ENCODE measurements around the gene IFNLR1. TPM values are rescaled to one million over a fixed set of nuclear protein-coding genes. Genes with fewer than 3 reads are reported as not detected.
"Not testable (repeated sequence)": the region's sequence is repeated elsewhere in the genome, so short reads cannot be mapped to it uniquely, and the experiment has no call there.

The IFNLR1 gene
- total RNA-seq, 1 donor from 2014 or later, result 39.2 TPM

DNA sequence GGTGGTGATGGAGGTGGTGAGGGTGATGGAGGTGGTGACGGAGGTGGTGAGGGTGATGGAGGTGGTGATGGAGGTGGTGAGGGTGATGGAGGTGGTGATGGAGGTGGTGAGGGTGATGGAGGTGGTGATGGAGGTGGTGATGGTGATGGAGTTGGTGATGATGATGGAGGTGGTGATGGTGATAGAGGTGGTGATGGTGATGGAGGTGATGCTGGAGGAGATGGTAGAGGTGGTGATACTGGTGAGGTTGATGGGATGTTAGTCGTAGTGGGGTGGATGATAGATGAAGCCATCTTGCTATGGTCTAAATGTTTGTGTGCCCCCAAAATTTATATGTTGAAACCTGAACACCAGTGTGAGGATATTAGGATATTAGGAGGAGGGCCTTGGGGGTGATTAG lies 25.3 kb upstream of the IFNLR1 start:
- ChIA-PET POLR2A (no interaction called here), CTCF (no interaction called here)
- peaks cover 2% of the 10 kb centered on the region for H3K9me3 Mint-ChIP-seq
- TF ChIP-seq, protein P1, sequence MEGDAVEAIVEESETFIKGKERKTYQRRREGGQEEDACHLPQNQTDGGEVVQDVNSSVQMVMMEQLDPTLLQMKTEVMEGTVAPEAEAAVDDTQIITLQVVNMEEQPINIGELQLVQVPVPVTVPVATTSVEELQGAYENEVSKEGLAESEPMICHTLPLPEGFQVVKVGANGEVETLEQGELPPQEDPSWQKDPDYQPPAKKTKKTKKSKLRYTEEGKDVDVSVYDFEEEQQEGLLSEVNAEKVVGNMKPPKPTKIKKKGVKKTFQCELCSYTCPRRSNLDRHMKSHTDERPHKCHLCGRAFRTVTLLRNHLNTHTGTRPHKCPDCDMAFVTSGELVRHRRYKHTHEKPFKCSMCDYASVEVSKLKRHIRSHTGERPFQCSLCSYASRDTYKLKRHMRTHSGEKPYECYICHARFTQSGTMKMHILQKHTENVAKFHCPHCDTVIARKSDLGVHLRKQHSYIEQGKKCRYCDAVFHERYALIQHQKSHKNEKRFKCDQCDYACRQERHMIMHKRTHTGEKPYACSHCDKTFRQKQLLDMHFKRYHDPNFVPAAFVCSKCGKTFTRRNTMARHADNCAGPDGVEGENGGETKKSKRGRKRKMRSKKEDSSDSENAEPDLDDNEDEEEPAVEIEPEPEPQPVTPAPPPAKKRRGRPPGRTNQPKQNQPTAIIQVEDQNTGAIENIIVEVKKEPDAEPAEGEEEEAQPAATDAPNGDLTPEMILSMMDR (IDR thresholded peaks at IDR 0.05), result no peak
- no peak for ATAC-seq (ENCODE audit: low read depth)
- DNase-seq, result no peak
- H3K4me1 Mint-ChIP-seq, result no peaks in the 10 kb centered on the region
- no peak overlapping the region for H3K4me3 Mint-ChIP-seq
- intact Hi-C loops (cut with micrococcal nuclease), result no loop called here
- no peak overlapping the region for H3K27ac Mint-ChIP-seq
- peaks cover 14% of the 10 kb centered on the region for H3K27me3 Mint-ChIP-seq
- H3K36me3 Mint-ChIP-seq (ENCODE audit: low read depth), result no peaks in the 10 kb centered on the region

DNA sequence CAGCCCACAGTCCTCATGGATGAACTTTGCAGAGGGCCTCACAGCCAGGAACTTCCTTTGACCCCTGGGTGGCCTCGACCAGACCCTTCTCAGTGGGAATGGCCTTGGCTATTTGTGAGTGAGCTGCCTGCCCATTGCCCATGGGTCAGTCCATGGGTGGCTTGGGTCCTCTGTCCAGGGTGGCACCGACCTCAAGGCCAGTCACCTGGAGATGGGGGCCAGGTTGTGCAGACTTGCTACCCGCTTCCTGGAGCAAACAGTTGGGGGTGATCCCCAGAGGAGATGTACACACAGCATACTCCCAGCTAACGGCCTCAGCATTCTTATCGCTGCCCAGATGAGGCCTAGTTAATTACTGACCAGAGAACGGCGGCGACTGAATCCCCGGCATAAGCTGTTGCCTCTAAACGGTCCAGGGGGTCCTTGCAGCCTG lies 23.1 kb upstream of the IFNLR1 start:
- ChIA-PET POLR2A (no interaction called here), CTCF (no interaction called here)
- no peak for DNase-seq
- Mint-ChIP-seq H3K4me1 (no peaks in the 10 kb centered on the region), H3K9me3 (peaks cover 2% of the 10 kb centered on the region), H3K27ac (no peak overlapping the region), H3K27me3 (peaks cover 5% of the 10 kb centered on the region), H3K36me3 (ENCODE audit: low read depth) (no peaks in the 10 kb centered on the region), H3K4me3 (no peak overlapping the region)
- TF ChIP-seq, protein P1 (IDR thresholded peaks at IDR 0.05), result no peak
- no peak for ATAC-seq (ENCODE audit: low read depth)
- intact Hi-C loops (cut with micrococcal nuclease), result no loop called here

DNA sequence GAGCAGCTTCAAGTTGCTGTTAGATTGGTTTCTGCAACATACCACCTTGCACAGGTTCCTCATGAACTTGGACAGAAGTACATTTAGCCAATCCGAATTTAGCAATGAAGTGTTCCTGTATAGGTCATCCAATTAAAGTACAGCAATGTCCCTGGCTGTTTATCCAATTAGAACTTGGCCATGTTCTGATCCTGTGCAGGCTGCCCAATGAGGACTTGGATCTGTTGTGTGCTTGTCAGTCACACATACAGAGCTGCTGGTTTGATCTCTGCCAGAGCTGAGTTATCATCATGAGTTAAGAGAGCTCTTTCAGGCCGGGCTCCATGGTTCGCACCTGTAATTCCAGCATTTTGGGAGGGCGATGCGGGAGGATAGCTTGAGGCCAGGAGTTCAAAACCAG lies 22.0 kb upstream of the IFNLR1 start:
- H3K27ac Mint-ChIP-seq, result no peak overlapping the region

DNA sequence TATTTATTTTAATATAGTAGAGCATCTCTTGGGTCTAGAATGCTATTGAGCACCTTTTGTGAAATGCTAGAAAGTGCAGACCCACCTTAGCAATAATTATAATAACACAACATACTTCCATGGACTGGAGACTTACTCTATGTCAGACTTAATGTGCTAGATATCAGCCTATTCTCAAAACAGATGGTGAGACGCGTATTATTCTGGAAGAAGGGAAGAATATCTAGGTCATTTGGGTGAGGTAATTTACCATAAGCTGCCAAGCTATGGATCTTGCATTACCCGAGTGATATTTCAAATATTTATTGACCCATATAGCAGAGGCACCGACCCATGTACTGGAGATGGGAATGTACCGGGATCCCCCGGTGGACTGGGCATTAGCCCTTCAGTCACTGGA lies 20.6 kb upstream of the IFNLR1 start:
- Mint-ChIP-seq H3K9me3 (peaks cover 2% of the 10 kb centered on the region), H3K27ac (no peak overlapping the region), H3K4me1 (peaks cover 14% of the 10 kb centered on the region), H3K36me3 (ENCODE audit: low read depth) (no peaks in the 10 kb centered on the region), H3K27me3 (no peaks in the 10 kb centered on the region), H3K4me3 (no peak overlapping the region)
- DNase-seq (no peak), ATAC-seq (ENCODE audit: low read depth) (no peak)
- CTCF ChIA-PET, result no interaction called here
- TF ChIP-seq, protein P1 (IDR thresholded peaks at IDR 0.05), result no peak
- POLR2A ChIA-PET, result no interaction called here
- intact Hi-C loops (cut with micrococcal nuclease), result no loop called here

More for the DNA sequence above, 22.0 kb upstream of the IFNLR1 start:
- DNase-seq (no peak), ATAC-seq (ENCODE audit: low read depth) (no peak)
- Mint-ChIP-seq H3K36me3 (ENCODE audit: low read depth) (no peaks in the 10 kb centered on the region), H3K4me3 (no peak overlapping the region), H3K27me3 (no peaks in the 10 kb centered on the region), H3K9me3 (peaks cover 2% of the 10 kb centered on the region), H3K4me1 (no peaks in the 10 kb centered on the region)
- ChIA-PET POLR2A (no interaction called here), CTCF (interaction anchor here (0.9 to 1.6 kb wide), 2 partner anchors 10 to 182 kb away, joined by 6 to 7 read pairs; no protein-coding TSS in a partner anchor)
- TF ChIP-seq, protein P1 (IDR thresholded peaks at IDR 0.05), result no peak
- intact Hi-C loops (cut with micrococcal nuclease), result no loop called here

DNA sequence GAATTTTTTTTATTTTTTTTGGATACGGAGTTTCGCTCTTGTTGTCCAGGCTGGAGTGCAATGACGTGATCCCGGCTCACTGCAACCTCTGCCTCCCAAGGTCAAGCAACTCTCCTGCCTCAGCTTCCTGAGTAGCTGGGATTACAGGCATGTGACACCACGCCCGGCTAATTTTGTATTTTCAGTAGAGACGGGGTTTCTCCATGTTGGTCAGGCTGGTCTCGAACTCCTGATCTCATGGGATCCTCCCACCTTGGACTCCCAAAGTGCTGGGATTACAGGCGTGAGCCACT lies 20.3 kb upstream of the IFNLR1 start:
- ATAC-seq (ENCODE audit: low read depth); H3K27ac Mint-ChIP-seq; CTCF ChIA-PET; intact Hi-C loops (cut with micrococcal nuclease); H3K27me3 Mint-ChIP-seq; H3K4me3 Mint-ChIP-seq; H3K9me3 Mint-ChIP-seq; H3K36me3 Mint-ChIP-seq (ENCODE audit: low read depth); DNase-seq: not testable (repeated sequence)
- H3K4me1 Mint-ChIP-seq, result peaks cover 17% of the 10 kb centered on the region
- POLR2A ChIA-PET, result interaction anchor here (0.9 kb wide), 1 partner anchor 16 kb away, joined by 3 read pairs; no protein-coding TSS in a partner anchor

Data from activated B cell treated with CpG ODN at 0.5 μM for 24 hours (primary cell).